Measurements from ENCODE around the gene ERBB4. TPM values are rescaled to one million over a fixed set of nuclear protein-coding genes. Genes with fewer than 3 reads are reported as not detected.

Gene ERBB4
- total and polyA plus RNA-seq, 2 of the 8 experiments (the other 6 are each of a cell fraction or from before 2014, with no cell fraction given) = 0.34 to 1.3 TPM

- Histone ChIP-seq H3K79me1 (ENCODE audit: low read depth, low read length) (no peaks in the 10 kb centered on the region), H3K23ac (ENCODE audit: insufficient read length) (no peak overlapping the region), H3K27ac (ENCODE audit: low read depth, low read length) (no peak overlapping the region), H3K4ac (replicated peaks; ENCODE audit: insufficient read length, low read depth, low read length) (no peak overlapping the region), H3K4me3 (ENCODE audit: extremely low read depth in 1 of 4, insufficient read depth in 2 of 4, low read depth in 3 of 4, low read length in 4 of 4) (no peak overlapping the region), H3K4me1 (replicated peaks in 1 of 4; ENCODE audit: control insufficient read depth in 3 of 4, insufficient read depth in 4 of 4, low read length in 3 of 4) (no peaks in the 10 kb centered on the region), H3K14ac (ENCODE audit: insufficient read length) (no peak overlapping the region), H3K9ac (replicated peaks in 1 of 4; ENCODE audit: extremely low read depth in 1 of 4, low read depth in 3 of 4, low read length in 3 of 4) (no peak overlapping the region), H3K79me2 (ENCODE audit: control insufficient read depth in 1 of 2, insufficient read depth in 2 of 2, low read length in 2 of 2) (no peaks in the 10 kb centered on the region), H2AFZ (ENCODE audit: low read length) (no peak overlapping the region), H4K91ac (replicated peaks; ENCODE audit: insufficient read length, low read length) (no peak overlapping the region), H2BK120ac (replicated peaks; ENCODE audit: low read depth, low read length) (no peak overlapping the region), H2AK5ac (ENCODE audit: low read depth, low read length) (no peak overlapping the region), H3K36me3 (ENCODE audit: control insufficient read depth in 2 of 4, insufficient read depth in 4 of 4, low read length in 3 of 4) (no peaks in the 10 kb centered on the region), H2BK12ac (ENCODE audit: low read depth, low read length) (no peak overlapping the region), H2BK20ac (ENCODE audit: low read length) (no peak overlapping the region), H3K23me2 (ENCODE audit: low read depth, low read length) (no peaks in the 10 kb centered on the region), H3K56ac (replicated peaks; ENCODE audit: insufficient read length, low read depth, low read length) (no peak overlapping the region), H3K4me2 (ENCODE audit: insufficient read depth in 1 of 2, low read depth in 2 of 2, low read length in 2 of 2) (no peak overlapping the region), H3K9me3 (ENCODE audit: insufficient read depth in 2 of 2, low read depth in 1 of 2, low read length in 1 of 2) (no peaks in the 10 kb centered on the region), H4K20me1 (replicated peaks in 1 of 2; ENCODE audit: control insufficient read depth in 1 of 2, insufficient read depth in 2 of 2, low read length in 2 of 2) (no peaks in the 10 kb centered on the region), H2BK15ac (ENCODE audit: low read length) (no peak overlapping the region), H3K27me3 (replicated peaks in 1 of 4; ENCODE audit: control insufficient read depth in 3 of 4, extremely low read depth in 1 of 4, insufficient read depth in 3 of 4, low read length in 3 of 4) (no peaks in the 10 kb centered on the region), H3K18ac (ENCODE audit: extremely low read depth, low read length) (no peak overlapping the region), H4K5ac (ENCODE audit: insufficient read length, low read depth, low read length) (no peak overlapping the region), H2BK5ac (ENCODE audit: low read depth, low read length) (no peak overlapping the region), H4K8ac (ENCODE audit: extremely low read depth, insufficient read depth, low read length) (no peak overlapping the region)
- POLR2A ChIA-PET (ENCODE audit: partially characterized antibody) = no interaction called here
- 45% methylated on average over 6 of the region's 6 CpGs; no CpG with 5 or more reads in 1 of the 2 experiments for WGBS, 2 experiments (ENCODE audit: extremely low coverage in 1 of 2, insufficient coverage in 1 of 2, insufficient read length in 1 of 2, insufficient replicate concordance in 2 of 2, low coverage in 1 of 2, low lambda C conversion rate in 2 of 2, missing lambda C conversion rate in 1 of 2)
- peak; percentile 5 to 55 for DNase-seq (ENCODE audit: low read depth in 1 of 2, low spot score in 2 of 2)
- CTCF ChIA-PET (ENCODE audit: partially characterized antibody) = interaction anchor here (0.6 to 3.2 kb wide), 41 partner anchors 10 to 562 kb away, joined by 3 to 21 read pairs (median 3); no protein-coding TSS in a partner anchor
- FAIRE-seq = no peak
- TF ChIP-seq SIN3A (conservative IDR thresholded peaks at IDR 0.05 in 1 of 2, IDR thresholded peaks at IDR 0.05 in 1 of 2; ENCODE audit: low read depth in 1 of 2, low read length in 2 of 2) (no peak), RNF2 (IDR thresholded peaks at IDR 0.05; ENCODE audit: borderline replicate concordance, low read depth, low read length, missing control alignments, poor library complexity, severe bottlenecking) (no peak), EGR1 (IDR thresholded peaks at IDR 0.05; ENCODE audit: borderline replicate concordance, low read depth, low read length) (no peak), RAD21 (IDR thresholded peaks at IDR 0.05 in 1 of 2, conservative IDR thresholded peaks at IDR 0.05 in 1 of 2; ENCODE audit: low read depth in 2 of 2, low read length in 2 of 2) (peak; percentile 56 to 69), SIX5 (IDR thresholded peaks at IDR 0.05; ENCODE audit: low read depth, low read length) (no peak), SP2 (IDR thresholded peaks at IDR 0.05; ENCODE audit: low read length) (no peak), RFX5 (IDR thresholded peaks at IDR 0.05; ENCODE audit: borderline replicate concordance, low read depth, low read length) (no peak), SUZ12 (IDR thresholded peaks at IDR 0.05; ENCODE audit: low read length) (no peak), BRCA1 (IDR thresholded peaks at IDR 0.05; ENCODE audit: low read depth, low read length) (no peak)
- TF ChIP-seq, protein P1, sequence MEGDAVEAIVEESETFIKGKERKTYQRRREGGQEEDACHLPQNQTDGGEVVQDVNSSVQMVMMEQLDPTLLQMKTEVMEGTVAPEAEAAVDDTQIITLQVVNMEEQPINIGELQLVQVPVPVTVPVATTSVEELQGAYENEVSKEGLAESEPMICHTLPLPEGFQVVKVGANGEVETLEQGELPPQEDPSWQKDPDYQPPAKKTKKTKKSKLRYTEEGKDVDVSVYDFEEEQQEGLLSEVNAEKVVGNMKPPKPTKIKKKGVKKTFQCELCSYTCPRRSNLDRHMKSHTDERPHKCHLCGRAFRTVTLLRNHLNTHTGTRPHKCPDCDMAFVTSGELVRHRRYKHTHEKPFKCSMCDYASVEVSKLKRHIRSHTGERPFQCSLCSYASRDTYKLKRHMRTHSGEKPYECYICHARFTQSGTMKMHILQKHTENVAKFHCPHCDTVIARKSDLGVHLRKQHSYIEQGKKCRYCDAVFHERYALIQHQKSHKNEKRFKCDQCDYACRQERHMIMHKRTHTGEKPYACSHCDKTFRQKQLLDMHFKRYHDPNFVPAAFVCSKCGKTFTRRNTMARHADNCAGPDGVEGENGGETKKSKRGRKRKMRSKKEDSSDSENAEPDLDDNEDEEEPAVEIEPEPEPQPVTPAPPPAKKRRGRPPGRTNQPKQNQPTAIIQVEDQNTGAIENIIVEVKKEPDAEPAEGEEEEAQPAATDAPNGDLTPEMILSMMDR (IDR thresholded peaks at IDR 0.05; ENCODE audit: control extremely low read depth in 1 of 3, insufficient read depth in 1 of 3, low read depth in 1 of 3, low read length in 3 of 3) = peak; percentile 49 to 58 (median 50); a peak in 3 of 4 replicates
These were observed 533.4 kb downstream of the ERBB4 start for GRCh38 chr2:212005085-212005671.
